Spleen (tissue), 11 donors: ENCODE results near the gene RALY. TPM values are rescaled to one million over a fixed set of nuclear protein-coding genes. Genes with fewer than 3 reads are reported as not detected.
A peak's percentile ranks its signal among the peaks of the same experiment; 100 is the strongest.

Source experiments
- DNase-seq: peaks from one replicate; pipeline ENCODE4 v3.0.0-alpha.2; 2020
- H3K27ac ChIP-seq, 8 donors: fragments of 200-600 bp; sonication (generic) in 7 of 8; 1 replicate in 4 of 8; 2 replicates in 4 of 8; pipeline versions ENCODE4 v1.5.0 to v1.8.0; 2016 to 2021; ENCODE audit warnings: inconsistent platforms in 4 of 8, mild to moderate bottlenecking in 4 of 8, moderate library complexity in 1 of 8
- H3K27me3 ChIP-seq, 7 donors: fragments of 200-600 bp; sonication (generic) in 6 of 7; replicated peaks in 1 of 7; 1 replicate in 4 of 7; 2 replicates in 3 of 7; pipeline versions ENCODE4 v1.5.0 to v1.8.0; 2016 to 2021; ENCODE audit warnings: inconsistent platforms in 3 of 7, mild to moderate bottlenecking in 1 of 7
- H3K36me3 ChIP-seq, 6 donors: fragments of 200-600 bp; sonication (generic) in 5 of 6; 1 replicate in 4 of 6; 2 replicates in 2 of 6; pipeline versions ENCODE4 v1.5.0 to v1.8.0; 2016 to 2021; ENCODE audit warnings: inconsistent platforms in 2 of 6
- H3K4me1 ChIP-seq, 6 donors: fragments of 200-600 bp; sonication (generic) in 5 of 6; 1 replicate in 3 of 6; 2 replicates in 3 of 6; pipeline versions ENCODE4 v1.5.0 to v1.8.0; 2016 to 2021; ENCODE audit warnings: inconsistent platforms in 3 of 6
- H3K4me3 ChIP-seq, 8 donors: fragments of 200-600 bp; sonication (generic) in 7 of 8; 1 replicate in 4 of 8; 2 replicates in 4 of 8; pipeline versions ENCODE4 v1.5.0 to v1.8.0; 2016 to 2021; ENCODE audit warnings: inconsistent platforms in 4 of 8, mild to moderate bottlenecking in 4 of 8, moderate library complexity in 2 of 8
- H3K9me3 ChIP-seq, 8 donors: fragments of 200-600 bp; sonication (generic) in 7 of 8; 1 replicate in 4 of 8; 2 replicates in 4 of 8; pipeline versions ENCODE4 v1.5.0 to v1.8.0; 2016 to 2021; ENCODE audit warnings: inconsistent platforms in 4 of 8
- CTCF ChIP-seq, 11 experiments: fragments of 200-600 bp in 7 of 11; fragments of 450-650 bp in 4 of 11; sonication (generic) in 4 of 11; IDR thresholded peaks in 8 of 11; conservative IDR thresholded peaks in 3 of 11; 1 replicate in 7 of 11; 2 replicates in 4 of 11; pipeline versions ENCODE4 v1.4.0 to v1.8.0; 2016 to 2021; ENCODE audit warnings: antibody characterized with exemption in 11 of 11, inconsistent platforms in 4 of 11, mild to moderate bottlenecking in 1 of 11
- POLR2A ChIP-seq, 3 donors: fragments of 450-650 bp; IDR thresholded peaks; one replicate each; pipeline ENCODE4 v1.5.1; 2017; ENCODE audit warnings: antibody characterized with exemption in 3 of 3, mild to moderate bottlenecking in 1 of 3
- POLR2AphosphoS5 ChIP-seq, 3 donors: sonication (generic); formaldehyde crosslinking; IDR thresholded peaks; one replicate each; pipeline ENCODE4 v1.5.1; 2017; ENCODE audit warnings: antibody characterized with exemption in 3 of 3
- WGBS, 5 donors: extraction: QIAGEN DNeasy Blood & Tissue Kit in 3 of 5; methylation state at CpG; one replicate each; pipeline versions ENCODE4 v1.1.5 to v1.1.7; 2013 to 2018; 5-methylcytosine and 5-hydroxymethylcytosine counted together
- intact Hi-C: fragments of 100-400 bp; cut with DNase I; formaldehyde crosslinking; loops from one replicate; pipeline ENCODE4 v1.15.0; 2023; ENCODE audit warnings: low total_unique reads
- polyA plus RNA-seq, 3 donors: library from polyadenylated mRNA; stranded (reverse); fragments of 200-250 nt; gene quantifications; one replicate each; pipeline ENCODE4 v1.2.1, GENCODE V29; 2013
- total RNA-seq, 7 donors: library from RNA; depleted of rRNA in 3 of 7; stranded (reverse); fragments of >200 nt in 3 of 7; fragmentation: NEBNext Ultra II Directional in 4 of 7; extraction: Animal tissue kit (Norgen Biotek cat#: 25700) in 4 of 7; gene quantifications; one replicate each; pipeline versions ENCODE4 v1.1.0 to v1.2.1, GENCODE V29; 2016 to 2021
- donor health status: healthy with polysubstance abuse.
- donor health status: DM: no; HTN: no; CAD: no; lungs with moderate emphysema.
- donor health status: DM: no; HTN: no; CAD: no.
- donor health status: Bipolar disorder and iron deficiency.
- donor health status: healthy.
- donor health status: DM: no; HTN: no; CAD: no.
- donor health status: DM: yes; HTN: yes; CAD: no.

The RALY gene
- total and polyA plus RNA-seq, 10 donors: 72.9 to 133 (median 99.7) TPM

DNA sequence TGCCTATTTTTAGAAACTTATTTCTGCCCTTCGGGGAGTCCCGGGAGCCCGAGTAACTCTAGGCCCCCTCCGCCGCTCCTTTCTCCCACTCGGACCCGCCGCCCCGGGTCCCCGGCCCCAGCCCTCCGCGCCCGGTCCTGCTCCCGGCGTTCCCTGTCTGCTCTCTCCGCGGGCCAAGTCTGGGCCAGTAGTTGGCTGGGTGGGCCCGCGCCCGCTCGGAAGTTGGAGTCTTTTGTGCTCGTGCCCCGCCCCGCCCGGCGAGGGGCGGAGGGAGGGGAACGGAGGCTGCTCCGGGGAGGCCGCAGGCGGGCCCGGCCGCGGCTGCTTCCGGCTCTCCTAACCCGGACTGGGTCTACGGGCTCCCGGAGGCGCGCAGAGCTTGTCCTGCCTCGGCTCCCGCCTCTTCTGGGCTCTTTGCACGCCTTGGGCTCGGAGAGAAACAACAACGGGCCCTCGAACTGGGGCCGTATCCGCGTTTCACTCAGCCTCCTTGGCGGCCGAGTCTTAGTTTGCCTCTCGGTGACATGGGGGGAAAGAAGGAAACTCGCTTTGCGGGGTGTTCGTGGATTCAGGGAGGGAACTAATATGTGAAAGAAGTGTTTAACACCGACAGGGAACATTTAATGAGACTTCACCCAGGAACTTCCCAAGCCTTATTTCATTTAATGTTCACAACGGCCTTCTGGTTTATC lies 657 bp downstream of the RALY start:
- H3K36me3 ChIP-seq: peaks cover 0 to 4% (median 0%) of the 10 kb centered on the region in 6 donors
- peak overlapping the region; percentile 87 to 100 (median 97) for H3K27ac ChIP-seq
- H3K9me3 ChIP-seq: no peaks in the 10 kb centered on the region
- 0 to 2% (median 1%) methylated on average over 17 to 57 of the region's 57 CpGs for WGBS, 5 donors
- peaks cover 18 to 72% (median 65%) of the 10 kb centered on the region in 6 donors for H3K4me1 ChIP-seq
- DNase-seq: peak; percentile 98
- TF ChIP-seq POLR2A (IDR thresholded peaks at IDR 0.05): no peak
- peak in 2 of 3 donors; percentile 34 to 74 for TF ChIP-seq POLR2AphosphoS5 (IDR thresholded peaks at IDR 0.05)
- TF ChIP-seq CTCF (IDR thresholded peaks at IDR 0.05 in 8 of 11, conservative IDR thresholded peaks at IDR 0.05 in 3 of 11): no peak
- H3K4me3 ChIP-seq: peak overlapping the region; percentile 69 to 99 (median 95)
- no peaks in the 10 kb centered on the region for H3K27me3 ChIP-seq
- intact Hi-C loops: loop anchor here (5.0 kb wide), 1 partner anchor 118 kb away; the partner anchor contains the start of gene EIF2S2

GRCh38 chr20:33995053-33995831 lies 1.5 kb downstream of the RALY start:
- H3K4me1 ChIP-seq: peaks cover 27 to 81% (median 73%) of the 10 kb centered on the region in 6 donors
- peak overlapping the region in 7 of 8 donors; percentile 94 to 100 (median 97) for H3K27ac ChIP-seq
- no peaks in the 10 kb centered on the region for H3K27me3 ChIP-seq
- no peak for DNase-seq
- TF ChIP-seq POLR2AphosphoS5 (IDR thresholded peaks at IDR 0.05) (no peak), POLR2A (IDR thresholded peaks at IDR 0.05) (no peak), CTCF (IDR thresholded peaks at IDR 0.05 in 8 of 11, conservative IDR thresholded peaks at IDR 0.05 in 3 of 11) (no peak)
- H3K9me3 ChIP-seq: no peaks in the 10 kb centered on the region
- peaks cover 0 to 4% (median 0%) of the 10 kb centered on the region in 6 donors for H3K36me3 ChIP-seq
- peak overlapping the region; percentile 69 to 99 (median 95) for H3K4me3 ChIP-seq
- 10 to 21% (median 15%) methylated on average over 8 of the region's 8 CpGs for WGBS, 5 donors
- intact Hi-C loops: no loop called here

DNA sequence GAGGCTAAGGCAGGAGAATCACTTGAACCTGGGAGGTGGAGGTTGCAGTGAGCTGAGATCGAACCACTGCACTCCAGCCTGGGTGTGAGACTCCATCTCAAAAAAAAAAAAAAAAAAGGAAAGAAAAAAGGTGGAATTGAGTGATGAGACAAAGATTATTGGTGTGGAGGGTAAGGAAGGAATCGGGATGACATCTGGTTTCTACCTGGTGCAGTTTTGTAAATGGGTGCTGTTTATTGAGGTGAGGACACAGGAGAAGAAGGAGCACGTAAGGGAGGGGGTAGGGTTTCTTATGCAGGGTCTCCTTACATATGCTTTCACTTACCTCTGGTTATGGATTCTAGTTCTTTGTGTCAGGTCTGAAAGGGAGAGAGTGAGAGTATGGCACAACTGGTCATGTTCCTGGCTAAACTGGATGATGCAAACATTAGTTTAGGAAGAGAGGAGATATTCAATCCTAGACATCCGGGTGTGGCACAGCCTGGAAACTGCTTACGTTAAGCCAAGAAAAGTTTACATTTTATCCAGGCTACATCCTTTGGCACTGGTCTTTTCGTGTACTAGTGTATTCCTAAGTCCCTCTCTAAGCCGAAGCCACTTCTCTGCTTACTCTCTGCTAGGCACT lies 5.4 kb downstream of the RALY start:
- H3K4me1 ChIP-seq: peaks cover 28 to 94% (median 80%) of the 10 kb centered on the region in 6 donors
- peaks cover 0 to 18% (median 0%) of the 10 kb centered on the region in 6 donors for H3K36me3 ChIP-seq
- 87 to 94% (median 91%) methylated on average over 7 of the region's 7 CpGs for WGBS, 5 donors
- intact Hi-C loops: no loop called here
- no peak for TF ChIP-seq POLR2A (IDR thresholded peaks at IDR 0.05)
- TF ChIP-seq POLR2AphosphoS5 (IDR thresholded peaks at IDR 0.05): no peak
- no peak for TF ChIP-seq CTCF (IDR thresholded peaks at IDR 0.05 in 8 of 11, conservative IDR thresholded peaks at IDR 0.05 in 3 of 11)
- H3K27me3 ChIP-seq: no peaks in the 10 kb centered on the region
- H3K4me3 ChIP-seq: no peak overlapping the region
- no peaks in the 10 kb centered on the region for H3K9me3 ChIP-seq
- DNase-seq: no peak
- H3K27ac ChIP-seq: no peak overlapping the region
